Dedifferentiated amniotic fluid mesenchymal stem cell (primary cell): Measurements from ENCODE around the gene KMO.

Experiments used
- DNase-seq: peaks from one replicate; pipeline ENCODE4 v3.0.0-alpha.2; 2016; ENCODE audit errors: extremely low spot score

Gene KMO

GRCh38 chr1:241627453-241628259 lies 95.5 kb downstream of the KMO start:
- peak; percentile 68 for DNase-seq

DNA sequence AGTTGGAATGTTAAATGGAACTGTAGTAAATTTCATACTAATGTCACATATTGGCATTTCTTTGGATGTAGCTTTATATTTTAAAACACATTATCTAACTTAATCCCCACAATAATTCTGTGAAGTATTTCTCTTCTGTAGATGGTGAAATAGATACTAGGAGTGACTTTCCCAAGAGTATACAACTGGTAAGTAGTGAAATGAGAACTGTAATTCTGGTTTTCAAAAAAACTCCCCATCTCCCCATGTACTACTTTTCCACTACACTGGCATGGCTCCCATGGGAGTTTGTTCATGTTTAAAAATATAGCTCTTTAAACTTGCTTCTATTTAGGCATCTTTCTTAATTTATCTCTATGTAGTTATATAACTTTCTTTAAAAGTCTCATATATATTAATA lies 97.8 kb downstream of the KMO start:
- DNase-seq = no peak

DNA sequence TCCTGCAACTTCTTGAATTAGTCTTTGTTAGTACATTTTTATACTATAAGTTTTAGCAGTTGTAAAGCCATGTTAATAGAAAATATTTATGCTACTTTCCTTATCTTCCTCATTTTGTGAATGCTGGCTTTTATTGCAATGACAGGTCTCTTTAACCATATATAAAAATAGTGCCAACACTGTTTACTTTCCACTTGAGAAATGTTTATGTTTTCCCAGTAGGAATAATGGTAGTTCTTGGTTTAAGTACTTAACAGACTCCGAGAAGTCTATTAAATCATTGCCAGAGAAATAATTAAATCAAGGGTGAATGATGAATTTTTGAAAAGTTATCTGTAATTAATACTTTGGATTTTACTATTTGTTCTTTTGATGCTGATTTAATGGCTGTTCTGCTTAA lies 98.3 kb downstream of the KMO start:
- no peak for DNase-seq

DNA sequence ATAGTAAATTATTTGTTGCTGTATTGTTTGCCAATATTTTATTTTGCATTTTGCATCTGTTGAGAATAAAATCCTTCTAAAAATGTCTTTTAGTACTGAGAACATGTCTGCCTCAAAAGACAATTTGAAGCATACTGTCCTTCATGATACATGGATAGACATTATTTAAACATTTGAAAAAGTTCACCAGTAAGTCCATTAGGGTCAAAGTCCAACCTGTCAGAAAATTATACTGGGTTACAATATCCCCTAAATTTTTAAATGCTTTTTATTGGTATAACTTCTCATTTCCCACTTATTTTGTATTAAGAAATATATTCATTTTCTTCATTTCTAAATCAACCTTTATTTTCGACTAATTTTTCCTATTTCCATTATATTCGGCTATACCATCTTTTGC lies 98.7 kb downstream of the KMO start:
- no peak for DNase-seq

GRCh38 chr1:241631674-241632073 lies 99.5 kb downstream of the KMO start:
- DNase-seq = no peak

GRCh38 chr1:241632987-241633386 lies 100.8 kb downstream of the KMO start:
- DNase-seq = no peak

- no peak for DNase-seq
Observed at GRCh38 chr1:241635556-241636152, 103.5 kb downstream of the KMO start.

DNA sequence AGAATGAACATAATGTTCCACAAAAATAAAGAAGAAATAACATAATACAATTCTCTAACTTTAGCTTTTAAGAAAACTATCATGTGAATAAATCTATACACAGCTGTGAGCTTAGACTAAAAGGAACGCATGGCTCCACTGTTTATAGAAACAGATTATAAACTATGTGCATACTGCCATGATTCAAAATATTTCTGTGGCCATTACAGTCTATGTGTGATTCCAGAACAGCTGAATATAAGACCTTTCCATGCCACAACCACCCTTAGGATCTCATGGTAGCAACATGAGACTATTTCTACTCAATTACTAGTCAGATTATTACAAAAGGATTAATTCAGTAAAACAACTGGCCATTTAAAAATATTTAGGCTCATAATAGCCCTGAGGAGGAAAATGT lies 104.1 kb downstream of the KMO start:
- DNase-seq = no peak

DNA sequence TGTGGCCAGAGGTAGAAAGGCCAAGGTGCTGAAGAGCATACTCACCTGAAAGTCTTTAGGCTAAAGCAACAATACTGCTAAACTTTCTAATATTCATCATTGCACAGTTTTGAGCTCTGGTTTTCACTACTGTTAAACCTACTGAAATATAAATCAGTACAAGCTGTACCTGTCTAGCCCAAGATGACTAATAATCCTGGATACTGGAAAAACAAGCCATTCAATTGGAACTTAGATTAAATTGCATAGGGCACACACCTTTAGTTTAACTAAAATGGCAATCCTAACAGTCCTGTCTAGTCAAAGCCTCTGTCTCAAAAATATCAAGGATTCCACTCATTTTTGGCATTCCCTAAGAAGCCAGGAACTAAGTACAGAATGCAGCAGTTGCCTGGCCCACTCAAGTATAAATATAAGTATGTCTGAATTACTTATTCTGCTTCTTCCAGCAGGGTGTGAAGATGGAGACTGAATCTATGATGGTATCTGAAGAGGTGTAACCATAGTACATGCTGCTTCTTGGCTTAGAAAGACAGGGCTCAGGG lies 104.9 kb downstream of the KMO start:
- peak; percentile 36 for DNase-seq

DNA sequence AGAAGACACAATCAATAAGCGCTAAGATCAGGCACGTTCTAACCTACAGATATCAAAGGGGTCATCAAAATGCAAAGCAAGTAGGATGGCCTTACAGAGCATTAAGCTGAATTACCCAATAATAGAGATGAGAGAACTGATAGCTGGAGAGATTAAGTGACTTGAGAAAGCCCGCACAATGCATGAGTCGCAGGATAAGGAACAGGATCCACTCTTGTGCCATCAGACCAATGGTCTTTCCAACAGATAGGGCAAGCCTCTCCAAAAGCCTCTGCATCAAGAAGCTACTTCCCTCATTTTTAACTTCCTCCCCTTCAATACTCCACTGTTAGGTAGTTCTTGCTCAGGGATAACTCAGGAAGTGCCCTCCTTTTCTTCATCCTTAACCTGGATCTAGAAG lies 105.4 kb downstream of the KMO start:
- DNase-seq = no peak

- DNase-seq = no peak
Observed at GRCh38 chr1:241638099-241638682, 106.0 kb downstream of the KMO start.

GRCh38 chr1:241638909-241639622 lies 106.9 kb downstream of the KMO start:
- DNase-seq = no peak

DNA sequence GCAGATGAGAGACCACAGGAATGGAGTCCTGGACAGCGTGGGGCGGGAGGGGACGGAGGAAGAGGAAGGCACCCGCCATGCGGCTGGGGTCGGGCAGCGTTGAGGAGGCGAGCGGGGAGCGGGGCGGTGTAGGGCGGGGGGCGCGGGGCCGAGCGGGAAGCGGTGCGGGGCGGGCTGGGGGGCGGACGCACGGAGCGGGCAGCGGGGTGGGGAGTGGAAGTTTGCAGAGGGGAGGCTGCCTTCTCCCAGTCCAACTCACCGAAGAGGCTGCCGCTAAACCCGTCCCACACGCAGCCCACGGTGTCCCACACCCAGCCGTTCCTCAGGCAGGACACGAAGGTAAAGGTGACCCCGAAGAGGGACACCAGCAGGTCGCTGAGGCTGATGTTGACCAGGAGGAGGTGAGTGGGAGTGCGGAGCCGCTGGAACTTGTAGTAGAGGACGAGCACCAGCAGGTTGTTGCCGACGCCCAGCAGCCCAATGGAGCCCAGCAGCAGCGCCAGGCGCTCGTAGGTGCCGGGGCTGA lies 107.5 kb downstream of the KMO start:
- no peak for DNase-seq

DNA sequence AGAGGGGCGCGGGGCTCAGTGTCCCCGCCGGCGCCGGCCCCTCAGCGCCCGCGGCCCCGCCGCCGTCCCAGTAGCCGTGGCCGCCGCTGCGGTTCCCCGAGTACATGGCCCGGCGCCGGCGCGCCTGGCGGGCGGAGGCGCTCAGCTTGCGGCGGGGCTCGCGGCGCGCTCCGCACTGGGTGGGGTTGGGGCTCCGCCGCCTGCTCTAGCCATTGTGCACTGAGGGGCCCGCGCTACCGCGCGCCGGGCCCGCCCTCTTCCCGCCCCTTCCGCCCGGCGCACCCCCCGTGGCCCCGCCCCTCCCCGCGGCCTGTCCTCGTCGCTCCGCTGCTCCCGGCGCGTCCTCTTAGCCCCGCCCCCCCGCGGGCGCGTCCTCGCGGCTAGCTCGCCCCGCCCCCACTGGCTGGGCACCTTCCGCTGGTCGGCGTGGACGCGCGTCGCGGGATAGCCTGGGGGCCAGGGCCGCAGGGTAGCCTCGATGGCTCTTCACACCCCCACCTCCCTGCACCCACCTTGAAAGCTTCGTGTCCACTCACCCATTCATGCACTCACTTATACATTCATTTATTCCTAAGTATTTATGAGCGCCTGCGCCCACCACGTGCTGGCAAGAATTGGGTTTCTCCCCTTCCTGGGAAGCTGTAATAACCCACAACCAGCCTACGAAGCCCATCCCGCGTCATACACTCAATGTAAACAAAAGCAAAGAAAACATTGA lies 108.1 kb downstream of the KMO start, which contains the start of the genes CHML and OPN3:
TSS of gene CHML (minus strand) at position 221 of the 718 bp plus-strand sequence. CDS start 4,603 bp downstream, outside the sequence.
TSS of gene OPN3 (minus strand) at position 221 of the 718 bp plus-strand sequence. CDS start at position 106, 115 bp downstream.
- peak; percentile 77 for DNase-seq

- DNase-seq = no peak
Observed at GRCh38 chr1:241640867-241641622, 108.9 kb downstream of the KMO start.

DNA sequence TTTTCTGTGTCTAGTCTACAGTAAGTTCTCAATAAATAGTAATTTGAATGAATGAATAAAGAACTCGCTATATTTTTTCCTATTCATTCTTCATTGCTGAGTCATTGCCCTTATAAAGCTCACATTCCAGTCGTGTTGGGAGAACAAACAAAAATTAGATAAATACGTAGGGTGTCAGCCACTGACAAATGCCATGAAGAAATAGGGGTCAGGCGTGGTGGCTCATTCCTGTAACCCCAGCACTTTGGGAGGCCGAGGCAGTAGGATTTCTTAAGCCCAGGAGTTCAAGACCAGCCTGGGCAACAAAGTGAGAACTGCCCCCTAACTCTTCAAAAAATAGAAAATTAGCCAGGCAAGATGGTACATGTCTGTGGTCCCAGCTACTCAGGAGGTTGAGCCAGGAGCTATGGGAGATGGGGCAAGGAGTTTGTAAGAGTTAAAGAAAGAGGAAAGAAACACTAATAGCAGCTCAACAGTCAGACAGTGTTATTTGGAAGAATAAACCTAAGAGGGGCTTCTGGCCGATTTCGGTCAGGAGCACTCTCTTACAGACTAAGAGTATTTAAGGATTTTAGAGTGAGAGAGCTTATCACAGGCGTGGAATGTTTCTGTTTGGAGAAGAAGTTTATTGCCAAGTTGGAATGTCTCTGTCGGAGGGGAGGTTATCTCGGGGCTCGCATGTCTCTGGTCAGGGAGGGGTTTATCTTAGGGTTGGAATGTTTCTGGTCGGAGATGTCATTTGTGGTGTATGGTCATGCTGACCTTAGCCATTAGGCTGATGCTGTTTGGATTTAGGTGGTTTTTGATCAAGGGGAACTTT lies 109.8 kb downstream of the KMO start:
- no peak for DNase-seq

DNA sequence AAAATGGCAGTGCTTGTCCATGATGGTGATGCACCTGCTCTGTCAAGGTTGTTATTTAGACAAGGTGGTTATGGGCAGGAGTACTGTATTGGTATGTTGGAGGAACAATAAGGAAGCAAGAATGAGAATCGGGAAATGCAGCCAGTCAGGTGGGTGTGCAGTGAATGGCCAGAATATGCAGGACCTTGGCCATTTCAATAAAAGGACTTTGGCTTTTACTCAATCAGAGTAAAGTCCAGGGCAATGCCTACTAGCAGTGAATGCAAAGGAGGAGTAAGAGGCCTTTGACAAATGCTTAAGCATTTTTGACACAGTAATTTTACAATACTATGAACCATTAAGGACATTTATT lies 110.4 kb downstream of the KMO start:
- DNase-seq = no peak

GRCh38 chr1:241644259-241644658 lies 112.1 kb downstream of the KMO start:
- no peak for DNase-seq

DNA sequence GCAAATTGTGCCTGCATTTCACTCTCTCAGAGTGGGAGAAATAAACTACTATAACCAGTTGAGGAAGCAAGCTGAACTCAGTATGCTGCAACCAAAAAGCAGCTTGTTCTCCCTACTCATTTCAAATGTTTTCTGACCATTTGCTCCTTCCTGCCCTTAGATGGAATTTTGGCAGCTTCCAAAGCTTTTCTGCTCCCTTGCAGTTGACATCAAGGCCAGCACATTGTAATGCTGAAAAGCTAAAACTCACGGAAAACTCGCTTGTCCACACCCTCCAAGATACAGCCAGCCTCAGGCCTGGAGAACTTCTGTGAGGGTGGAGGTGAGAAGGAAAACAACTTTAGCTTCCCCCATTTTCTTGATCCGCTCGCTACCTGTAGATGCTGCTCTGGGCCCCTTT lies 113.0 kb downstream of the KMO start:
- DNase-seq = no peak
